Breast epithelium (tissue), 3 donors: ENCODE results near the gene PTPRH.

Experiments
- POLR2AphosphoS5 ChIP-seq, 3 donors: sonication (generic); formaldehyde crosslinking; IDR thresholded peaks; one replicate each; pipeline ENCODE4 v1.6.1; 2017; ENCODE audit warnings: antibody characterized with exemption in 3 of 3
- TF ChIP-seq, protein P1 (sequence below), 3 donors: fragments of 450-650 bp; IDR thresholded peaks; one replicate each; pipeline ENCODE4 v1.5.1; 2016 to 2017; ENCODE audit warnings: antibody characterized with exemption in 3 of 3, mild to moderate bottlenecking in 3 of 3, moderate library complexity in 3 of 3

DNA sequence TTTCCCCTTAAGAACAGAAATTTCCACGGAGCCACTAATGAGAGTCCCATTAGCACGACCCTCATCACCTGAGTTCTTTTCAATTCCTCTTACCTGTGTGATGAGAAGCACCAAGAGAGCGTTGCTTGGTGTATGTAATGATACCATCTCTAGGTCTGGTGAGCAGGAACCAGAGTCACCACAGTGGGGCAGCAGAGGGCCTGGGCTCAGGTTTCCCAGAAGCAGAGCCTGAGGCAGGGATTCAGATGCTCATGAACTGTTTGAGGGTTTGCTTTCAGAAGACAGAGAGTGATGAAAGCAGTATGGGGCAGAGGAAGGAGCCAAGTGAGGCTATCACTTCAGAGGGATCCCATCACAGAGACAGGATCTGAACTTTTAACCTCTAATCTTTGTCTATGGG lies 3.1 kb upstream of the PTPRH start:
- TF ChIP-seq, protein P1, sequence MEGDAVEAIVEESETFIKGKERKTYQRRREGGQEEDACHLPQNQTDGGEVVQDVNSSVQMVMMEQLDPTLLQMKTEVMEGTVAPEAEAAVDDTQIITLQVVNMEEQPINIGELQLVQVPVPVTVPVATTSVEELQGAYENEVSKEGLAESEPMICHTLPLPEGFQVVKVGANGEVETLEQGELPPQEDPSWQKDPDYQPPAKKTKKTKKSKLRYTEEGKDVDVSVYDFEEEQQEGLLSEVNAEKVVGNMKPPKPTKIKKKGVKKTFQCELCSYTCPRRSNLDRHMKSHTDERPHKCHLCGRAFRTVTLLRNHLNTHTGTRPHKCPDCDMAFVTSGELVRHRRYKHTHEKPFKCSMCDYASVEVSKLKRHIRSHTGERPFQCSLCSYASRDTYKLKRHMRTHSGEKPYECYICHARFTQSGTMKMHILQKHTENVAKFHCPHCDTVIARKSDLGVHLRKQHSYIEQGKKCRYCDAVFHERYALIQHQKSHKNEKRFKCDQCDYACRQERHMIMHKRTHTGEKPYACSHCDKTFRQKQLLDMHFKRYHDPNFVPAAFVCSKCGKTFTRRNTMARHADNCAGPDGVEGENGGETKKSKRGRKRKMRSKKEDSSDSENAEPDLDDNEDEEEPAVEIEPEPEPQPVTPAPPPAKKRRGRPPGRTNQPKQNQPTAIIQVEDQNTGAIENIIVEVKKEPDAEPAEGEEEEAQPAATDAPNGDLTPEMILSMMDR (IDR thresholded peaks at IDR 0.05): no peak
- TF ChIP-seq POLR2AphosphoS5 (IDR thresholded peaks at IDR 0.05): no peak
